Esophagus squamous epithelium (tissue), 5 donors: ENCODE results near the gene EXOC3L4. TPM values are rescaled to one million over a fixed set of nuclear protein-coding genes. Genes with fewer than 3 reads are reported as not detected.

Experiments
- DNase-seq: peaks from one replicate; lab custom pipeline; 2025; lab: John Stamatoyannopoulos, UW
- H3K27ac ChIP-seq, 4 donors: fragments of 200-600 bp; sonication (generic); one replicate each; pipeline ENCODE4 v1.5.1; 2016 to 2019; ENCODE audit warnings: mild to moderate bottlenecking in 1 of 4
- H3K27me3 ChIP-seq, 4 donors: fragments of 200-600 bp; sonication (generic); 1 replicate in 3 of 4; 2 replicates in 1 of 4; pipeline versions ENCODE4 v1.5.1 to v1.6.0; 2017 to 2021; ENCODE audit warnings: antibody characterized with exemption in 1 of 4
- H3K36me3 ChIP-seq, 3 donors: fragments of 200-600 bp; sonication (generic); one replicate each; pipeline ENCODE4 v1.5.1; 2016 to 2019
- H3K4me1 ChIP-seq, 3 donors: fragments of 200-600 bp; sonication (generic); one replicate each; pipeline ENCODE4 v1.5.1; 2017 to 2019
- H3K4me3 ChIP-seq, 4 donors: fragments of 200-600 bp; sonication (generic); 1 replicate in 3 of 4; 2 replicates in 1 of 4; pipeline ENCODE4 v1.5.1; 2016 to 2019; ENCODE audit warnings: mild to moderate bottlenecking in 2 of 4, moderate library complexity in 1 of 4
- H3K9me3 ChIP-seq, 3 donors: fragments of 200-600 bp; sonication (generic); one replicate each; pipeline ENCODE4 v1.5.1; 2016 to 2019
- POLR2A ChIP-seq, 4 donors: fragments of 450-650 bp; IDR thresholded peaks; one replicate each; pipeline ENCODE4 v1.6.1; 2017; ENCODE audit warnings: antibody characterized with exemption in 4 of 4, mild to moderate bottlenecking in 4 of 4, moderate library complexity in 3 of 4
- WGBS, 2 donors: methylation state at CpG; one replicate each; pipeline ENCODE4 v1.1.5; 2018; 5-methylcytosine and 5-hydroxymethylcytosine counted together
- intact Hi-C: fragments of 100-400 bp; cut with DNase I; formaldehyde crosslinking; loops from one replicate; pipeline ENCODE4 v1.15.0; 2022
- total RNA-seq, 4 donors: library from RNA; depleted of rRNA; stranded (reverse); fragments of >200 nt; gene quantifications; one replicate each; pipeline ENCODE4 v1.1.0, GENCODE V29; 2016
- TF ChIP-seq, protein P1 (sequence below), 6 experiments: fragments of 450-650 bp in 4 of 6; fragments of 200-600 bp in 2 of 6; sonication (generic) in 2 of 6; IDR thresholded peaks; one replicate each; pipeline ENCODE4 v1.5.1; 2016 to 2019; ENCODE audit warnings: antibody characterized with exemption in 6 of 6, mild to moderate bottlenecking in 4 of 6, moderate library complexity in 4 of 6
- donor health status: DM: yes; HTN: yes; CAD: no.

EXOC3L4 gene
- total RNA-seq, 4 donors from 2014 or later = 1.00 TPM; not detected in 3

GRCh38 chr14:103101257-103101962 is 6.9 kb downstream of the EXOC3L4 start:
- no peak overlapping the region for H3K27ac ChIP-seq
- H3K36me3 ChIP-seq = no peaks in the 10 kb centered on the region
- 90 to 91% methylated on average over 8 to 11 of the region's 11 CpGs for WGBS, 2 donors
- H3K4me3 ChIP-seq = no peak overlapping the region
- H3K4me1 ChIP-seq = peaks cover 31 to 53% (median 45%) of the 10 kb centered on the region in 3 donors
- no peak for DNase-seq
- H3K27me3 ChIP-seq = peaks cover 5 to 82% (median 11%) of the 10 kb centered on the region in 4 donors
- intact Hi-C loops = loop anchor here (5.0 to 10.0 kb wide), 2 partner anchors 83 to 191 kb away; no protein-coding TSS in a partner anchor
- no peaks in the 10 kb centered on the region for H3K9me3 ChIP-seq
- TF ChIP-seq, protein P1, sequence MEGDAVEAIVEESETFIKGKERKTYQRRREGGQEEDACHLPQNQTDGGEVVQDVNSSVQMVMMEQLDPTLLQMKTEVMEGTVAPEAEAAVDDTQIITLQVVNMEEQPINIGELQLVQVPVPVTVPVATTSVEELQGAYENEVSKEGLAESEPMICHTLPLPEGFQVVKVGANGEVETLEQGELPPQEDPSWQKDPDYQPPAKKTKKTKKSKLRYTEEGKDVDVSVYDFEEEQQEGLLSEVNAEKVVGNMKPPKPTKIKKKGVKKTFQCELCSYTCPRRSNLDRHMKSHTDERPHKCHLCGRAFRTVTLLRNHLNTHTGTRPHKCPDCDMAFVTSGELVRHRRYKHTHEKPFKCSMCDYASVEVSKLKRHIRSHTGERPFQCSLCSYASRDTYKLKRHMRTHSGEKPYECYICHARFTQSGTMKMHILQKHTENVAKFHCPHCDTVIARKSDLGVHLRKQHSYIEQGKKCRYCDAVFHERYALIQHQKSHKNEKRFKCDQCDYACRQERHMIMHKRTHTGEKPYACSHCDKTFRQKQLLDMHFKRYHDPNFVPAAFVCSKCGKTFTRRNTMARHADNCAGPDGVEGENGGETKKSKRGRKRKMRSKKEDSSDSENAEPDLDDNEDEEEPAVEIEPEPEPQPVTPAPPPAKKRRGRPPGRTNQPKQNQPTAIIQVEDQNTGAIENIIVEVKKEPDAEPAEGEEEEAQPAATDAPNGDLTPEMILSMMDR (IDR thresholded peaks at IDR 0.05) = no peak
- no peak for TF ChIP-seq POLR2A (IDR thresholded peaks at IDR 0.05)

- TF ChIP-seq POLR2A (IDR thresholded peaks at IDR 0.05) = no peak
- TF ChIP-seq, protein P1 (IDR thresholded peaks at IDR 0.05) = no peak
- DNase-seq = no peak
- intact Hi-C loops = loop anchor here (5.0 to 10.0 kb wide), 2 partner anchors 83 to 190 kb away; no protein-coding TSS in a partner anchor
- Histone ChIP-seq H3K4me1 (peaks cover 31 to 53% (median 45%) of the 10 kb centered on the region in 3 donors), H3K27ac (no peak overlapping the region), H3K36me3 (no peaks in the 10 kb centered on the region), H3K27me3 (peaks cover 5 to 79% (median 11%) of the 10 kb centered on the region in 4 donors), H3K9me3 (no peaks in the 10 kb centered on the region), H3K4me3 (peak overlapping the region in 2 of 4 donors; percentile 13 to 37)
- WGBS, 2 donors = 85% methylated on average over 10 of the region's 85 CpGs; no CpG with 5 or more reads in 1 of the 2 donors
Measured at GRCh38 chr14:103101963-103102688, 7.6 kb downstream of the EXOC3L4 start.

- no peak for TF ChIP-seq POLR2A (IDR thresholded peaks at IDR 0.05)
- TF ChIP-seq, protein P1 (IDR thresholded peaks at IDR 0.05) = no peak
- peaks cover 5 to 76% (median 11%) of the 10 kb centered on the region in 4 donors for H3K27me3 ChIP-seq
Measured at GRCh38 chr14:103102689-103103260, 8.2 kb downstream of the EXOC3L4 start.

DNA sequence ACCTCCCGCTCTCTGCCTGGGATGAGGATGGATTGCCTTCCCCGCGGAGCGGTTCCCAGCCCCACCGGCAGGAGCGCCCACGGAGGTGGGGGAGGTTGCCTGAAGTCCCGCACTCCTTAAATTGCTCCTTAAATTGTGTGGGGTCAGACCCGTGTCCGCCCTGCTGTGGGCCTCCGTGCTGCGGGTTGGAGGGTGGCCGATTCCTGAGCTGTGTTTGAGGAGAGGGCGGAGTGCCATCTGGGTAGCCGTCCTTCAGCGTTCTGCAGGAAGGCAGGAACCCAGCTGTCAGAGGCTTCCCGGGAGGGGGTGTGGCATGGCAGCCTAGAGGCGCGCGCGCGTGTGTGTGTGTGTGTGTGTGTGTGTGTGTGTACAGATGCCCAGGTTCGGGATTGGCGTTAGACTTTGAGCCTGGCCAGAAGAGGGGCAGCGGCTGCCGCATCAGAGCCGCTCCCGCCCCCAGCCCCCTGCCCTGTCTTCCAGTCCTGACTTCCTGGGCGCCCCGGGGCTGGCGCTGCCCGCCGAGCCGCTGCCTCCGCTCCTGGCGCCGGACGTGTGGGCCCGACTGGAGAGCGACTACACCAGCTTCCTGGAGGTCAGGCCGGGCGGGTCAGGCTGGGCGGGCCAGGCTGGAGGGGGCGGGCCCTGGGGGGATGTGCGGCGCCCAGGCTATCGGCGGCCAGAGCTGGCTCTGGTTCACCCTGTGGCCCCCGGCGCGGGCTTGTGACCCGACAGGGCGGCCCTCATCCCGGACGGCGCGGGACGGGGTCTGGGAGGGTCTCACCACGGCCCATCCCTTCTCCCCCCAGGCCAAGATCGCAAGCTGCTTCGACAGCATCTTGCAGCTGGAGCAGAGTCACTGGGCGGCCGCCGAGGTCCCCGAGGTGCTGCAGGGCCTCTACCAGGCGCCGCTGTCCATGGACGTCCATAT is 9.2 kb downstream of the EXOC3L4 start:
- intact Hi-C loops = loop anchor here (5.0 to 10.0 kb wide), 2 partner anchors 81 to 189 kb away; no protein-coding TSS in a partner anchor
- Histone ChIP-seq H3K4me3 (peak overlapping the region in 2 of 4 donors; percentile 26 to 58), H3K9me3 (no peaks in the 10 kb centered on the region), H3K27me3 (peaks cover 5 to 68% (median 11%) of the 10 kb centered on the region in 4 donors), H3K4me1 (peaks cover 32 to 55% (median 49%) of the 10 kb centered on the region in 3 donors), H3K27ac (peak overlapping the region in 1 of 4 donors; percentile 34), H3K36me3 (no peaks in the 10 kb centered on the region)
- DNase-seq = no peak
- 9 to 14% methylated on average over 7 to 22 of the region's 68 CpGs for WGBS, 2 donors
- peak in 1 of 4 donors; percentile 17 for TF ChIP-seq POLR2A (IDR thresholded peaks at IDR 0.05)
- TF ChIP-seq, protein P1 (IDR thresholded peaks at IDR 0.05) = peak in 4 of 6 experiments; percentile 8 to 46 (median 22)

More at GRCh38 chr14:103102689-103103260, 8.2 kb downstream of the EXOC3L4 start:
- WGBS, 2 donors = 39% methylated on average over 7 of the region's 39 CpGs; no CpG with 5 or more reads in 1 of the 2 donors
- Histone ChIP-seq H3K27ac (no peak overlapping the region), H3K9me3 (no peaks in the 10 kb centered on the region), H3K36me3 (no peaks in the 10 kb centered on the region), H3K4me1 (peaks cover 31 to 53% (median 45%) of the 10 kb centered on the region in 3 donors), H3K4me3 (peak overlapping the region in 2 of 4 donors; percentile 13 to 37)
- no peak for DNase-seq
- intact Hi-C loops = loop anchor here (5.0 to 10.0 kb wide), 2 partner anchors 82 to 190 kb away; no protein-coding TSS in a partner anchor
